Gastrocnemius medialis (tissue), 4 donors: Measurements from ENCODE around the gene LGALS3BP.

Experiments
- POLR2A ChIP-seq, 2 donors: fragments of 450-650 bp; IDR thresholded peaks; one replicate each; pipeline ENCODE4 v1.6.1; 2017; ENCODE audit warnings: antibody characterized with exemption in 2 of 2, mild to moderate bottlenecking in 2 of 2, moderate library complexity in 2 of 2
- TF ChIP-seq, protein P1 (sequence below), 5 experiments: fragments of 450-650 bp in 3 of 5; fragments of 200-600 bp in 2 of 5; sonication (generic) in 2 of 5; IDR thresholded peaks in 4 of 5; conservative IDR thresholded peaks in 1 of 5; 1 replicate in 4 of 5; 2 replicates in 1 of 5; pipeline ENCODE4 v1.5.1; 2016 to 2019; ENCODE audit warnings: antibody characterized with exemption in 5 of 5, mild to moderate bottlenecking in 3 of 5, moderate library complexity in 3 of 5

DNA sequence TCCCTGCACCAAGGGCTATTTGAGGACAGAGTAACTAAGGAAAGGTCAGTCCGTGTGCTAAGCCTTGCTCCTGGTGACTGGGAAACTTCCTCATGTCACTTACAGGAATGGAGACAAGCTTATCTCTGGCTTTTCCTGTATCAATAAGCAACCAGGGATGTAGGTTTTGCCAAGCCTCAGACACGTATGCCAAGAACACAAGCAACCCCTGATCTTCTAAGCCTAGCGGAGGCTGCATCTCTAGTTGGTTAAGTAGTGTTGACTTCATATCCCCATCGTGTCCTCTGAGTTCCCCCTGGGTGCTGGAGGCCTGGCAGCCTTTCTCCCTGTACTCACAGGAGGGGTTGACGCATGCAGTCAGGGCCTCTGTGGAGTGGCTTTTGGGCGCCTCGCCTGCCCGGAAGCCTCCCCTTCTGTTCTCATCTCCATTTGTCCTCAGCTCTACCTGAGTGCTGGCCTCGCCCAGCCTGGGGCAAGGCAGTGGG lies 42.8 kb upstream of the LGALS3BP start:
- TF ChIP-seq, protein P1, sequence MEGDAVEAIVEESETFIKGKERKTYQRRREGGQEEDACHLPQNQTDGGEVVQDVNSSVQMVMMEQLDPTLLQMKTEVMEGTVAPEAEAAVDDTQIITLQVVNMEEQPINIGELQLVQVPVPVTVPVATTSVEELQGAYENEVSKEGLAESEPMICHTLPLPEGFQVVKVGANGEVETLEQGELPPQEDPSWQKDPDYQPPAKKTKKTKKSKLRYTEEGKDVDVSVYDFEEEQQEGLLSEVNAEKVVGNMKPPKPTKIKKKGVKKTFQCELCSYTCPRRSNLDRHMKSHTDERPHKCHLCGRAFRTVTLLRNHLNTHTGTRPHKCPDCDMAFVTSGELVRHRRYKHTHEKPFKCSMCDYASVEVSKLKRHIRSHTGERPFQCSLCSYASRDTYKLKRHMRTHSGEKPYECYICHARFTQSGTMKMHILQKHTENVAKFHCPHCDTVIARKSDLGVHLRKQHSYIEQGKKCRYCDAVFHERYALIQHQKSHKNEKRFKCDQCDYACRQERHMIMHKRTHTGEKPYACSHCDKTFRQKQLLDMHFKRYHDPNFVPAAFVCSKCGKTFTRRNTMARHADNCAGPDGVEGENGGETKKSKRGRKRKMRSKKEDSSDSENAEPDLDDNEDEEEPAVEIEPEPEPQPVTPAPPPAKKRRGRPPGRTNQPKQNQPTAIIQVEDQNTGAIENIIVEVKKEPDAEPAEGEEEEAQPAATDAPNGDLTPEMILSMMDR (IDR thresholded peaks at IDR 0.05 in 4 of 5, conservative IDR thresholded peaks at IDR 0.05 in 1 of 5), result no peak
- TF ChIP-seq POLR2A (IDR thresholded peaks at IDR 0.05), result peak in 1 of 2 donors; percentile 9
